ENCODE results near the gene RAB3GAP1.
"Not testable (repeated sequence)": the region's sequence is repeated elsewhere in the genome, so short reads cannot be mapped to it uniquely, and the experiment has no call there.

Gene RAB3GAP1

GRCh38 chr2:135055182-135055786 lies 3.2 kb downstream of the RAB3GAP1 start:
- no peak for DNase-seq

GRCh38 chr2:135056790-135057189 lies 4.7 kb downstream of the RAB3GAP1 start:
- no peak for DNase-seq

GRCh38 chr2:135059577-135059976 lies 7.5 kb downstream of the RAB3GAP1 start:
- no peak for DNase-seq

- DNase-seq: no peak
Measured at GRCh38 chr2:135063210-135063609, 11.1 kb downstream of the RAB3GAP1 start.

- DNase-seq: no peak
Measured at GRCh38 chr2:135064149-135064548, 12.1 kb downstream of the RAB3GAP1 start.

GRCh38 chr2:135066710-135067109 lies 14.6 kb downstream of the RAB3GAP1 start:
- peak in 2 of 4 experiments; percentile 11 to 25 for DNase-seq

- no peak for DNase-seq
Measured at GRCh38 chr2:135072125-135072997, 20.3 kb downstream of the RAB3GAP1 start.

GRCh38 chr2:135074216-135074615 lies 22.1 kb downstream of the RAB3GAP1 start:
- DNase-seq: no peak

GRCh38 chr2:135076556-135076955 lies 24.5 kb downstream of the RAB3GAP1 start:
- DNase-seq: no peak

GRCh38 chr2:135078417-135078816 lies 26.3 kb downstream of the RAB3GAP1 start:
- no peak for DNase-seq

- DNase-seq: no peak
Measured at GRCh38 chr2:135086222-135086621, 34.1 kb downstream of the RAB3GAP1 start.

- DNase-seq: not testable (repeated sequence)
Measured at GRCh38 chr2:135089597-135089996, 37.5 kb downstream of the RAB3GAP1 start.

- DNase-seq: no peak
Measured at GRCh38 chr2:135091681-135092080, 39.6 kb downstream of the RAB3GAP1 start.

GRCh38 chr2:135093193-135093592 lies 41.1 kb downstream of the RAB3GAP1 start:
- DNase-seq: no peak

GRCh38 chr2:135093670-135094330 lies 41.7 kb downstream of the RAB3GAP1 start:
- DNase-seq: no peak

- no peak for DNase-seq
Measured at GRCh38 chr2:135094508-135094907, 42.4 kb downstream of the RAB3GAP1 start.

GRCh38 chr2:135095591-135095990 lies 43.5 kb downstream of the RAB3GAP1 start:
- DNase-seq: no peak

GRCh38 chr2:135096665-135097446 lies 44.8 kb downstream of the RAB3GAP1 start:
- no peak for DNase-seq

- DNase-seq: no peak
Measured at GRCh38 chr2:135097532-135098231, 45.6 kb downstream of the RAB3GAP1 start.

GRCh38 chr2:135099802-135100483 lies 47.9 kb downstream of the RAB3GAP1 start:
- DNase-seq: no peak

- DNase-seq: no peak
Measured at GRCh38 chr2:135103843-135104242, 51.8 kb downstream of the RAB3GAP1 start.
